Measurements from ENCODE around the gene ATP1A3. TPM values are rescaled to one million over a fixed set of nuclear protein-coding genes. Genes with fewer than 3 reads are reported as not detected.

ATP1A3 gene
- total RNA-seq, 1 donor from 2014 or later, result 375 TPM

DNA sequence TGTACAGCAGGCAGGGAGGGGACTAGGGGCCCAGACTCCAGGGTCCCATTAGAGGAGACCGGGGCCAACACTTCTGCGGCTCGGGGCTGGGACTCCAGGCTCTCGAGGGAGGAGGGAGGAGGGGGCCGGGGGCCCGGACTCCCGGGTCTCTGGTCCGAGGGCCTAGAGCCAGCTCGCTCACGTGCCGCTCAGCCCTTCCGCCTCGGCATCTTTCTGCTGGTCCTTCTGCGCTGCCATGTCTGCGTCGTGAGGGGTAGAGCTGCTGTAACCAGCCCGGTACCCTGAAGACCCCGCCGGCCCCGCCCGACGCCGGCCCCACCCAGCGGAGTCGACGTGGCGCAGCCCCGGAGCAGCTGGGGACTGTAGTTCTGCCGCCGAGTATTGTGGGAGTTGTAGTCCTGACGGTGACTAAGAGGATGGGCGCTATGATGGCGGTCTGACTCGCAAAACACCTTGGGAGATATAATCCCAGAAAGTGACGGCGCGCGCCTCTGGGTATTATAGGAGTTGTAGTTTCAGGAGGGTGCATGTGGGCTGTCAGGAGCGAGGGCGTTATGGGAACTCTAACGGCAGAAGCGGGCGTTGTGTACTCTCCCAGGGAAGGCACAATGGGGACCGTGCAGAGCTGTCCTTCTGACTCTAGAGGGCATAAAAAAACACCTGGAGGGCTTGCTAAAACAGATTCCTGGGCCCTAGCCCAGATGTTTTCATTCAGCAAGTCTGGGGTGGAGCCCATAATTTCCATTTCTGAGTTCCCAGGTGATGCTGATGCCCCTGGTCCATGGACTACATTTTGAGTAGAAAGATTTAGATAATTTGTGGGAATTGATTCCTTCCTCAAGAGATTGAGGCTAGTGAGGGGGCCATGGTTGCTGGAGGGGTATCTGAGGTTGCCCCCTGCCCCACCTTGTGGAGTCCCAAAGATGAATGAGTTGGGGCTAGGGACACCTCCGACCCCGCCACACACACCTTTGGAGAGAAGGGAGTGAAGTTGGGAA lies 34.7 kb downstream of the ATP1A3 start, which contains the start of gene RABAC1:
TSS of gene RABAC1 (minus strand) at position 266 of the 998 bp plus-strand sequence. CDS start at position 237, 29 bp downstream.
- no peaks in the 10 kb centered on the region for H3K9me3 ChIP-seq (replicated peaks)
- peaks cover 6% of the 10 kb centered on the region for H3K36me3 ChIP-seq
- H3K4me3 ChIP-seq, result peak within 1 kb of the TSS; percentile 94
- H3K27ac ChIP-seq (replicated peaks), result peak within 1 kb of the TSS; percentile 92
- no peaks in the 10 kb centered on the region for H3K27me3 ChIP-seq (ENCODE audit: low read depth)
- intact Hi-C loops (cut with micrococcal nuclease), result no loop called here
- TF ChIP-seq, protein P1, sequence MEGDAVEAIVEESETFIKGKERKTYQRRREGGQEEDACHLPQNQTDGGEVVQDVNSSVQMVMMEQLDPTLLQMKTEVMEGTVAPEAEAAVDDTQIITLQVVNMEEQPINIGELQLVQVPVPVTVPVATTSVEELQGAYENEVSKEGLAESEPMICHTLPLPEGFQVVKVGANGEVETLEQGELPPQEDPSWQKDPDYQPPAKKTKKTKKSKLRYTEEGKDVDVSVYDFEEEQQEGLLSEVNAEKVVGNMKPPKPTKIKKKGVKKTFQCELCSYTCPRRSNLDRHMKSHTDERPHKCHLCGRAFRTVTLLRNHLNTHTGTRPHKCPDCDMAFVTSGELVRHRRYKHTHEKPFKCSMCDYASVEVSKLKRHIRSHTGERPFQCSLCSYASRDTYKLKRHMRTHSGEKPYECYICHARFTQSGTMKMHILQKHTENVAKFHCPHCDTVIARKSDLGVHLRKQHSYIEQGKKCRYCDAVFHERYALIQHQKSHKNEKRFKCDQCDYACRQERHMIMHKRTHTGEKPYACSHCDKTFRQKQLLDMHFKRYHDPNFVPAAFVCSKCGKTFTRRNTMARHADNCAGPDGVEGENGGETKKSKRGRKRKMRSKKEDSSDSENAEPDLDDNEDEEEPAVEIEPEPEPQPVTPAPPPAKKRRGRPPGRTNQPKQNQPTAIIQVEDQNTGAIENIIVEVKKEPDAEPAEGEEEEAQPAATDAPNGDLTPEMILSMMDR (IDR thresholded peaks at IDR 0.05; ENCODE audit: borderline replicate concordance), result peak; percentile 24
- H3K4me1 ChIP-seq, result peaks cover 40% of the 10 kb centered on the region
- DNase-seq, result peak; percentile 89

GRCh38 chr19:41958367-41959055 lies 35.5 kb downstream of the ATP1A3 start:
- Histone ChIP-seq H3K27me3 (ENCODE audit: low read depth) (no peaks in the 10 kb centered on the region), H3K27ac (replicated peaks) (peak overlapping the region; percentile 92), H3K36me3 (peaks cover 6% of the 10 kb centered on the region), H3K4me3 (peak overlapping the region; percentile 94), H3K4me1 (peaks cover 40% of the 10 kb centered on the region), H3K9me3 (replicated peaks) (no peaks in the 10 kb centered on the region)
- TF ChIP-seq, protein P1 (IDR thresholded peaks at IDR 0.05; ENCODE audit: borderline replicate concordance), result no peak
- intact Hi-C loops (cut with micrococcal nuclease), result no loop called here
- DNase-seq, result peak; percentile 85

DNA sequence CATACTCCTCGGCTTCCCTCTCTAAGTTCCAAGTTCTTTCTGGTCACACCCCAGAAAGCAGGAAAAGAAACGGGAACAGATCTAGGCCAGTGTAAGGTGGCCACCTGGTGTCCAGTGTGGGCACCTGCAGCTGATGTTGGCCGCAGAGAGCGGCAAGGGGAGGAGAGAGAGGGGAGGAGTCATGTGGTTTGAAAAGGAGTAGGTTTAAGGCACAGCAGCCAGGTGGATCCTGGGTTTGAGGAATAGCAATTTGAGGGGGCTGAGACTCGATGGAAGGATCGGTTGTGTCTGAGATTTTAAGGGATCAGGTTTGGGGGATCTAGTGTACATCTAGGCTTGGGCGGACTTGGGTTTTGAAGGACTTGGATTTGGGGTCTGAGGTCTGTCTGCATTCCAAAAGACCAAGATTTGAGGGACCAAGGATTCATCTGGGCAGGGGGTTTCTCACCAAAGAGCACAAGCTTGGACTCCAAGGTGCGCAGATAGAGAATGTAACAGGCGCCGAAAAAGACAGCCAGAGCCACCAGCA lies 36.1 kb downstream of the ATP1A3 start:
- Histone ChIP-seq H3K9me3 (replicated peaks) (no peaks in the 10 kb centered on the region), H3K27ac (replicated peaks) (peak overlapping the region; percentile 92), H3K36me3 (peaks cover 6% of the 10 kb centered on the region), H3K27me3 (ENCODE audit: low read depth) (no peaks in the 10 kb centered on the region), H3K4me3 (peak overlapping the region; percentile 94), H3K4me1 (peaks cover 40% of the 10 kb centered on the region)
- DNase-seq, result peak; percentile 48
- intact Hi-C loops (cut with micrococcal nuclease), result no loop called here
- TF ChIP-seq, protein P1 (IDR thresholded peaks at IDR 0.05; ENCODE audit: borderline replicate concordance), result peak; percentile 84

- Histone ChIP-seq H3K9me3 (replicated peaks) (no peaks in the 10 kb centered on the region), H3K4me1 (peaks cover 40% of the 10 kb centered on the region), H3K27me3 (ENCODE audit: low read depth) (no peaks in the 10 kb centered on the region), H3K4me3 (peak overlapping the region; percentile 94), H3K36me3 (peaks cover 6% of the 10 kb centered on the region), H3K27ac (replicated peaks) (peak overlapping the region; percentile 92)
- intact Hi-C loops (cut with micrococcal nuclease), result no loop called here
- TF ChIP-seq, protein P1 (IDR thresholded peaks at IDR 0.05; ENCODE audit: borderline replicate concordance), result no peak
- DNase-seq, result no peak
These were observed 36.7 kb downstream of the ATP1A3 start for GRCh38 chr19:41957161-41957837.

DNA sequence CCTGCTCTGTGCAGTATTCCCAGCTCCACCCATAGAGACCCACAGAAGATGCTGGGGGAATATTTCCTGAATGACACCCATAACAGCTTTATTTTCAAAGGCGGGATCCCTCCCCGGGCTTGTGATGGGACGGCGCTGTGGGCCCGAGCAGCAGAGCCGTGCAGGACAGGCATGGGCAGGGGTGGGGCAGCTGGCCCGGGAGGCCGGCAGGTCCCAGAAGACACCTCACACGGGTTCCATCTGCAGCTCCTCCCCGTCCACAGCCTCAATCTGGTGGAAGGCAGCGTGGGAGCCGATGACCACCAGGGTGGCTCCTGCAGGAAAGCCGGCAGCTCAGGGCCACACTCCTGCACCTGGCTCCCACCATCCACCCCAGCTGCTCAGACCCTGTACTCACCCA lies 37.4 kb downstream of the ATP1A3 start:
- Histone ChIP-seq H3K27me3 (ENCODE audit: low read depth) (no peaks in the 10 kb centered on the region), H3K27ac (replicated peaks) (no peak overlapping the region), H3K36me3 (peaks cover 6% of the 10 kb centered on the region), H3K4me3 (no peak overlapping the region), H3K9me3 (replicated peaks) (no peaks in the 10 kb centered on the region), H3K4me1 (peaks cover 40% of the 10 kb centered on the region)
- intact Hi-C loops (cut with micrococcal nuclease), result no loop called here
- no peak for DNase-seq
- TF ChIP-seq, protein P1 (IDR thresholded peaks at IDR 0.05; ENCODE audit: borderline replicate concordance), result no peak
